Measurements from ENCODE around the gene YJU2.
"Not testable (repeated sequence)": the region's sequence is repeated elsewhere in the genome, so short reads cannot be mapped to it uniquely, and the experiment has no call there.

DNA sequence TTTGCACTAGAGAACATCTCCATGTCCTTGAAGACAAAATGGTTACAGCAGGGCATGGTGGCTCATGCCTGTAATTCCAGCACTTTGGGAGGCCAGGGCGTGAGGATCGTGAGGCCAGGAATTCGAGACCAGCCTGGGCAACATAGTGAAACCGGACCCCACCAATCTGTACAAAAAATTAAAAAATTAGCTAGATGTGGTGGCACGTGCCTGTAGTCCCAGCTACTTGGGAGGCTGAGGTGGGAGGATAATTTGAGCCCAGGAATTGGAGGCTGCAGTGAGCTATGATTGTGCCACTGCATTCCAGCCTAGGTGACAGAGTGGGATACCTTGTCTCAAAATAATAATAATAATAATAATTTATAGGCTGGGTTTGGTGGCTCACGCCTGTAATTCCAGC is 16.6 kb upstream of the YJU2 start:
- TF ChIP-seq, protein P1, sequence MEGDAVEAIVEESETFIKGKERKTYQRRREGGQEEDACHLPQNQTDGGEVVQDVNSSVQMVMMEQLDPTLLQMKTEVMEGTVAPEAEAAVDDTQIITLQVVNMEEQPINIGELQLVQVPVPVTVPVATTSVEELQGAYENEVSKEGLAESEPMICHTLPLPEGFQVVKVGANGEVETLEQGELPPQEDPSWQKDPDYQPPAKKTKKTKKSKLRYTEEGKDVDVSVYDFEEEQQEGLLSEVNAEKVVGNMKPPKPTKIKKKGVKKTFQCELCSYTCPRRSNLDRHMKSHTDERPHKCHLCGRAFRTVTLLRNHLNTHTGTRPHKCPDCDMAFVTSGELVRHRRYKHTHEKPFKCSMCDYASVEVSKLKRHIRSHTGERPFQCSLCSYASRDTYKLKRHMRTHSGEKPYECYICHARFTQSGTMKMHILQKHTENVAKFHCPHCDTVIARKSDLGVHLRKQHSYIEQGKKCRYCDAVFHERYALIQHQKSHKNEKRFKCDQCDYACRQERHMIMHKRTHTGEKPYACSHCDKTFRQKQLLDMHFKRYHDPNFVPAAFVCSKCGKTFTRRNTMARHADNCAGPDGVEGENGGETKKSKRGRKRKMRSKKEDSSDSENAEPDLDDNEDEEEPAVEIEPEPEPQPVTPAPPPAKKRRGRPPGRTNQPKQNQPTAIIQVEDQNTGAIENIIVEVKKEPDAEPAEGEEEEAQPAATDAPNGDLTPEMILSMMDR (IDR thresholded peaks at IDR 0.05) = not testable (repeated sequence)
- TF ChIP-seq EZH2 (IDR thresholded peaks at IDR 0.05) = not testable (repeated sequence)

Measured in neural progenitor cell (in vitro differentiated cells).